ENCODE data around the gene TFCP2L1.

TFCP2L1 gene

DNA sequence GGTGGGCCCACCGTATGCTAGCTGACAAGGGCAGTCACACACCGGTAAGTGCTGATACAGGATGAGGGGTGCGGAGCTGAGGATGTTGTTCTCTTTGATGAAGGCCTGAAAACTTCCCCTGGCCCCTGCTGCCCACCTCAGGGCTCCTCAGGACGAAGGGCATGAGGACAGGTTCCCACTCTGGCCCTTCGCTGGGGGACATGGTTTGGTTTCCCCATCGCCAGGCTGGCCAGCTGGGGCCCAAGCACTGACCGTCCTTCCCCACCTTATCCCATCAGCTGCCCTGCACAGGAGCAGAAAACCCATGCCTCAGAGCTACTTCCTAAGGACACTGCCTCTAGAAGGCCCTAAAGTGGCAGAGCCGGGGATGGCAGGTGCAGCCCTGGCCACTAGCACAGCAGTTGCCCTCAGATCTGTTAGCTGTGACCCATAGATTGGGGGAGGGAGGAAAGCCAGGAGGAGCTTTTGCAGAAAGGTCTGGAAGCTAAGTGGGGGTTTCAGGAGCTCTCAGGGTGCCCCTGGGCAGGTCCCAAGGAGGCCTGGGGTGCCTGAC, 66.5 kb downstream of the TFCP2L1 start:
- no peak for DNase-seq (ENCODE audit: low spot score)

DNA sequence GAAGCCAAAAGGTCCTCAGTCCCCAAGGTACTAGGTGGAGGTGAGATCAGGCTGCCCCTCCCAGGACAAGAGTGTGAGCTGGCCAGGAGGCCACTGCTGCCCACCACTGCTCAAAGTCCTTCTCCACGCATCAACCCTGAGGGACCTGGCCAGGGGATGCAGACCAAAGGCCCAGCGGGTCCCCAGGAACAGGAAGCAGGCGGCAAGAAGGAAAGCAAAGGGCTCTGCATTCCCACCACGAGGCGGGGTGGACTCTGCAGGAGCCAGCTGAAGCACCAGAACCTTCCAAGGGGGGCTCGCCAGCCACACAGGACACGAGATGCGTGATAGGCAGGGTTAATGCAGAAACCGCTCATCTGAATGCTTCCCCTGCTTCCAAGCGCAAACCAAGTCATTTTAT, 67.4 kb downstream of the TFCP2L1 start:
- no peak for DNase-seq (ENCODE audit: low spot score)

DNA sequence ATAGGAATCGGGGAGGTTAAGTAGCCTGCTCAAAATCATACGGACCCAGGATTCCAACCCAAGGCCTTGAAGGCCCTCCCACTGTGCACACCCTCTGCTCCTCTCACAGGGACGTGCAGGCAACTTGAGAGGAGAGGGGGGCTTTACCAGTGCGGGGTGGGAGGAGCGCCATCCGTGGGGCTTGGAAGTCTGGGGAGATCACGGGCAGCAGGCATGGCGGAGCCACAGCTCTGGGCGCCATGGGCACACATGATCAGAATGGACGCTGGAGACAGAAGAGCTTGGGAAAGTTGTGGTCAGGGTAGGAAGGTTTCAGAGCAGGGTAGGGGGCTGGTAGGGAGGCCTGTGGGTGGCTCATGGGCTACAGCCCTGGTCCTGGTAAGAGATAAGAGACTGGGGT, 70.7 kb downstream of the TFCP2L1 start:
- no peak for DNase-seq (ENCODE audit: low spot score)

DNA sequence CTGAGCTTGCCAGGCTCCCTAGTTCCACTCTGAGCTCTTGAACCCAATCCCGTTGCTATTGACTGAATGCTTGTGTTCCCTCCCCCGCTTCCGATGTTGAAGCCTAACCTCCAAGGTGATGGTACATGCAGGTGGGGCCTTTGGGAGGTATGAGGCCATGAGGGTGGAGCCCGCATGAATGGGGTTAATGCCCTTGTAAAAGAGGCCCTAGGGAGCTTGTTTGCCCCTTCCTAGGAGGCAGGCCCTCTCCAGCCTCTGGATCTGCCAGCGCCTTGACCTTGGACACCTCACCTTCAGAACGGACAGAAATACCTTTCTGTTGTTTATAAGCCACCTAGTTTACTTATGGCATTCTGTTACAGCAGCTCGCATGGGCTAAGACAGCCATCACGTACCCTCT, 71.6 kb downstream of the TFCP2L1 start:
- DNase-seq (ENCODE audit: low spot score): no peak

DNA sequence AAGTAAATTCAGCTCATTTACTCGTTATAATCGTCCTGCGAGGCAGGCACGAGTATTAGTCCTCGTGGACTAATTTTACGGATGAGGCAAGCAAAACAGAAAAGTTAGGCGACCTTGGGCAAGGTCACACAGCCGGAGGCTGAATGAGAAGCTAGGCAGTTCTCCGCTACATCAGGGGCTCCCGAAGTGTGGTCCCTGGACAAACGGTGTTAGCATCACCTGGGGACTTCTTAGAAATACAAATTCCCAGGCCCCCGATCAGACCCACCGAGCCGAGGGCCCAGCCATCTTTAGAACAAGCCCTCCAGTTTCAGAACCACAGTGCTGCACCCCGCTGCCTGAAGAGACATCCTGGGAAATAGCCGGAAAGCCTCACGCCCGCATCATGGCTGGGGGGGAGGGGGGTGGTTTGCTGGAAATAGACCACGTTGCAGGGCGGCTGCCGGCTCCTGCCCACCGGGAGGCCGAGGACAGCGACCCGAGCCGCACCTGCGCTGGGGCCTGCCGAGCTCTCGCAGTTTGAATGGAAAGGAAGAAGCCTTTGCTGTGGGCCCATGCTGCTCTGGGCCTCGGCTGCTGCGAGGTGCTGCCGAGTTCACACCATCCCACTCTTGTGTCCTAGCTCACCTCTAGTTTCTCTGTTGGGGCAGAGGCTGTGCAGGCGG, 72.2 kb downstream of the TFCP2L1 start:
- DNase-seq (ENCODE audit: low spot score): no peak

DNA sequence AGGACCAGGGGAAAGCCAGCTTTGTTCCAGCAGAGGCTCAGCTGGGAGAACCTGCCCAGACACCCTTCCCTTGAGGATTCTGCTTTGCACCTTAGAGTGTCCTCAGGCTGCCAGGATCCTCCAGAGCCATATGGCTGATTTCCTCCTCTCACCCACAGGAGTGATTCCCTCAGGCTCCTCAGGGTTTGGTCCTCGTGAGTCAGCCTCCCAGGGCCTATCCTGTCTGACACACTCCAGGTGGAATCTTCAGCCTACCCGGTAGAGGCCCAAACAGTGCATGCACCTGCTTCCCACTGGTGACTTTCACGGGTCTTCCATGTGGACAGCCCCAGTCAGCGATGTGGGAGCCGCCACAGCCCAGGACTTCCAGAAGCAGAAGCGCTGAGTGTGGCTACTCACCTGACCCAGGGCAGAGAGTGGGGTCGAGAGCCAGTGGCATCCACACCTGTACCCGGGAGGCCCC, 73.3 kb downstream of the TFCP2L1 start:
- DNase-seq (ENCODE audit: low spot score): no peak

DNA sequence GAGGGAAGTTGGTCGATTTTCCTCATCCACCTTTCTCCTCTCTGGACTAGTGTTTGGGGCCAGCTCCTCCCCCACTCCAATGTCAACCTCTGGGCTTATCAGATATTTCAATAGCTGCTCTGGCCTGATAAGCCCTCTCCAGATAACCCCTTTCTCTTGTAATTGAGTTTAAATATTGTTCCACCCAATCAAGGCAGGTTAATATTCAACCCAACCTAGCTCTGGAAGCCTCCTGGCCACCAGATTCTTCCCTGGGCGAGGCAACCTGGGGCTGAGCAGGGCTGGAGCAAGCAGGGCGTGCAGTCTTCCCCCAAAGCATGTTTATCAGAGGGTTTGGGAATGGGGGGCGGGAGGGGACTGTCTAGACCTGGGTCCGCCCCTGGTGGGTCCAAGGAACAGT, 73.8 kb downstream of the TFCP2L1 start:
- DNase-seq (ENCODE audit: low spot score): no peak

DNA sequence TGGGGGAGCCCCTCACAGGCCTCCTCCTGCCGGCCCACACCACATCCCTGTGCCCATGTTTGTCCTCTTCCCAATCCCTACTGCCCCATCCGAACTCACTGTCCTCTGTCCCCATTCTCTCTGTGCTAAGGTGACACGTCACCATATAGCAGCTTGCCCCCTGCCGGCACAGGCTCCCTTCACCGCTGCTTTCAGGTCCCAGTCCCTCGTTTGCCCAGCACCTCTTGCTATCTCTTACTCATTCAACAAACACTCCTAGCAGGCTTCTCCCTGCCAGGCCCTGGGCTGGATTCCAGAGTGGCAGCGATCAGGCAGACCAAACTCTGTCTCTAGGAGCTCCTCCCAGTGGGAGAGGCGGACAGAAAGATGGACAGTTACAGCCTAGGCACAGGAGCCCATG, 74.3 kb downstream of the TFCP2L1 start:
- no peak for DNase-seq (ENCODE audit: low spot score)

DNA sequence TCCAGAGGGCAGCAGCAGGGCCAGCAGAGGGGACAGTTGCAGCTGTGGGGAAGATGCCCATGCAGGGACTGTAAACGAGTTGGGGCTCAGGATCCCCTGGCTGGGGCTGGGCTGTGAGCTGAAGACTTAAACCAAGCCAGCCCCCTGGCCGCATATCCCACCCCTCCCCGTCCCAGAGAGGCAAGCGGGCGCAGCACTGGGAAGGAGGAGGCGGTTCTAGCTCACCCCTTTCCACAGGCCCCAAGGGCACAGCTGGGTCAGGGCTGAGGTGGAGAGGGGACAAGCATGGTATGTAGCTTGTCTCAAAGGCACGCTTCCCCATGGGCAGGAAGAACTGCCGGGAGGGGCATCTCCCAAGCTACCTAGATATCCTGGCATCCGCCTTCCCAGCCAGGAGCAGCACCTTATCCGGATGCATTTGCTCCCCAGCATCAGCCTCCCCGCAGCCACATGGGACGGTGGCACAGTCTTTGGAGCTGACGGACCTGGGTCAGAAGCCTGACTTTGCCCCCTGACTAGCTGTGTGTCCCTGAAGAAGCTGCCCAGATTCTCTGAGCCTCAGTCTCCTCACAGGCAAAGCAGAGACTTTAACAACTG, 75.9 kb downstream of the TFCP2L1 start:
- no peak for DNase-seq (ENCODE audit: low spot score)

DNA sequence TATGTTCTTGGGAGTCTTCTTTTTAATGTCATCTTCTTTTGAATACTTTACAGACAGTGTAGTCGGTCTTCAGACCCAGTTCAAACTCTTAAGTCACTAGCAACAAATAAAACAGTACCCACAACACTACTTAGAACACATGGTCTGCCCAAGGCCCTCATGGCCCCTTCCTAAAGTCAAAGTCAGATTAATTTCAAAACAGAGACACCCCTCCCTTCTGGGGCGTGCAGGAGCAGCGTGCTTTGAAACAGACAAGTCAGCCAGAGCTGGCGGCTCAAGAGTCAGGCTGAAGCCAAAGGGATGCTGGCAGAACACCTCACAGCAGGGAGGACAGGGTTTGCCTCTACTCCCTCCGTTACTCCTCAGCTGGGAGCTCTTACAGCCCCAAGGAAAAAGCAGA, 77.5 kb downstream of the TFCP2L1 start:
- no peak for DNase-seq (ENCODE audit: low spot score)

DNA sequence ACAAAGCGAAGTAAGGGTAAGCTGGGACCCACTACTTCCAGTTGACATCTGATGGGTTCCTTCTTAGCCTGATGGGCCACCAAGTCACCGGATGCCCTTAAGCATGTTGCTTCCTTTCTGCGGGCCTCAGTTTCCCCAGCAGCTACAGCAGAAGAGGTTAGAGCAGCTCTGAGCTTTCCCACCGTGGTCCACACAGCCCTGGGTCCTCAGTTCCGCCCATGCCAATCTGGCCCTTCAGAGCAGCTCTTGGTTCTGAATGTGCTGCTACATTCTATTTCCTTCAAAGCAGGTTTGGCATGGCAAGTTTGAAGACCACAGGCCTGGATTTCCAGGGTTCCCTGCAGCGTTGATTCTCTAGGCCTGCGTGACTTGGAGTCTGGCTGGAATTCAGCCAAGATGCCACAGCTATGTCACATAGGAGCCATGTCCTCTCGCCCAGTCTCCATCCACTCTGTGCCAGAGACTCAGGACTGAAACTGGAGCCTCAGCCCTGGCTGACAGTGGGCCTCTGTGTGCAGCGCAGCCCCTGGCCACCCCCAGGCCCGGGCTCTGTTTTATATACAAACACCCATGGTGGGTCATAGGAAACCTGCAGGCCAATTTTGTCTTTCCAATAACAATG, 79.6 kb downstream of the TFCP2L1 start:
- DNase-seq (ENCODE audit: low spot score): peak; percentile 37

DNA sequence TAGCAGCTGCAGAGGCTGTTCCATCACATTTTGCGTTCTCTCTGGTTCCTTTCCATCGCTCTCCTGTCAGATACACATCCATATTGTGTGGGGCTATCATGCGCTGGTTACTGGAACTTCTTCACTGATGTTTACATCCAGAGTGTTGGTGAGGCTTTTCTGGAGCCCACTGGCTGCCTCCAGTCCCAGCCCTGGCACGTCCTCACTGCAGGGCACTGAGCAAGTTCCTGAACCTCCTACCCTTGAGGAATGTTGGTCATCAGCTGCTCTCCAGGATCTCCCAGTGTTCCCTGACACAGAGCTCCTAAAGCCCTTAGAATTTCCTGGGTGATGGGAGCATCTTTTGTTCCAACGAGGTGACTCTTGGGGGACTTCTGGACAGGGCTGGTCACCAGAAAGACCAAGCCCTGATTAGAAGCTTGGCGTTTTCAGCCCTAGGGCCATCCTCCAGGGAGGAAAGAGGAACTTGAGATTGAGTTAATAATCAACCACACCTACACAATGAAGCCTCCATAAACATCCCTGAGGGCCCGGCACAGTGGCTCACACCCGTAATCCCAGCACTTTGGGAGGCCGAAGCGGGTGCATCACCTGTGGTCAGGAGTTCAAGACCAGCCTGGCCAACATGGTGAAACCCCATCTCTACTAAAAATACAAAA, 81.3 kb downstream of the TFCP2L1 start:
- no peak for DNase-seq (ENCODE audit: low spot score)

DNA sequence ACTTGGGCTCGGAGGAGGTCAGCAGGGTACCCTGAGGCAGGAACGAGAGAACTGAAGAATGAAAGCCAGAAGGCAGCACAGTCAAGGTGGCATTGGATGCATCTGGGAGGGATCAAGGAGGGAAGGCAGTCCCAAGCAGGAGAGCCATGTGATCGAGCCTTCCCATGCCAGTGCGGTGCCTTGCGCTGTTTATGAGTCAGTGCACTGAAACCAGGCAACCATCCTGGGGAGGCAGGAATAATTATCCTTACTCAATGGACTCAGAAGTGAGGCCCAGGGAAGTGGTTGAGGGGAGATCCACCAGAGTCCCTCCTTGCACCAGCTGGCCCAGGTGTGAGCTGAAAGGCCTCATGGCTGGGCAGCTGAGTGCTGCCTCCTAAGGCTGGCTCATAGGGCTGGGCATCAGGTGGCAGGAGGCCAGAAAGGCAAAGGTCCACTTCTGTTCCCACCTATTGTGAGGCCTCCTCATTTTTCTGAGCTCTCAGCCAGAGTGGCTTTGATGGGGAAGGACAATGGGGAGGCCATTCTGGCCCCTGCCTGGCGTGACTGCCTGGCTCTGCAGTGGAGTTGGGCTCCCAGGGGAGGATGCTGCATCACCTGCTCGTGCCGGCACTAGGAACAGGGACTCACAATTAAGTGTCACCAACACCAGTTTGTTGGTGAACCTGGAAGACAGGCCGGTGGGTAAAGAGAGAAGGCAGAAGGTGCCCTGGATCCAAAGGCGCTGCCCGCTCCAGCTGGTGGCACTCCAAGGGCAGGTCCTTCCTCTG, 82.3 kb downstream of the TFCP2L1 start:
- DNase-seq (ENCODE audit: low spot score): no peak

DNA sequence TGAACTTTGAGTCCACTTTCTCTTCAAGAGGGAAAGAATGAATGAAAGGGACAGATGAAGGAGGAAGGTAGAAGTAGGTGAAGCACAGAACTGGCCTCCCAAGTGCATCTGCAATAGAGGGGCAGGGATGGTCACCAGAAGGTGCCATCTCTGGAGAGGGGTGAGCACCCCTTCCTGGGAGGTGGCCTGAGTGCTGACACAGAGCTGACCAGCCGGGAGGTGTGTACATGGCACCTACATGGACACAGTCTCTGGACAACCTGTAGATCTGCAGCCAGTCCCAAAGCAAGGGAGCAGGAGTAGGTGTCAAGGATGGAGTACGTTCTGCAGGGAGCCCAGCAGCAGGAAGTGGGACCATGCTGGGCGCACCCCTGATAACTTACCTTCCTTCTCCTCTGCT, 83.2 kb downstream of the TFCP2L1 start:
- no peak for DNase-seq (ENCODE audit: low spot score)

DNA sequence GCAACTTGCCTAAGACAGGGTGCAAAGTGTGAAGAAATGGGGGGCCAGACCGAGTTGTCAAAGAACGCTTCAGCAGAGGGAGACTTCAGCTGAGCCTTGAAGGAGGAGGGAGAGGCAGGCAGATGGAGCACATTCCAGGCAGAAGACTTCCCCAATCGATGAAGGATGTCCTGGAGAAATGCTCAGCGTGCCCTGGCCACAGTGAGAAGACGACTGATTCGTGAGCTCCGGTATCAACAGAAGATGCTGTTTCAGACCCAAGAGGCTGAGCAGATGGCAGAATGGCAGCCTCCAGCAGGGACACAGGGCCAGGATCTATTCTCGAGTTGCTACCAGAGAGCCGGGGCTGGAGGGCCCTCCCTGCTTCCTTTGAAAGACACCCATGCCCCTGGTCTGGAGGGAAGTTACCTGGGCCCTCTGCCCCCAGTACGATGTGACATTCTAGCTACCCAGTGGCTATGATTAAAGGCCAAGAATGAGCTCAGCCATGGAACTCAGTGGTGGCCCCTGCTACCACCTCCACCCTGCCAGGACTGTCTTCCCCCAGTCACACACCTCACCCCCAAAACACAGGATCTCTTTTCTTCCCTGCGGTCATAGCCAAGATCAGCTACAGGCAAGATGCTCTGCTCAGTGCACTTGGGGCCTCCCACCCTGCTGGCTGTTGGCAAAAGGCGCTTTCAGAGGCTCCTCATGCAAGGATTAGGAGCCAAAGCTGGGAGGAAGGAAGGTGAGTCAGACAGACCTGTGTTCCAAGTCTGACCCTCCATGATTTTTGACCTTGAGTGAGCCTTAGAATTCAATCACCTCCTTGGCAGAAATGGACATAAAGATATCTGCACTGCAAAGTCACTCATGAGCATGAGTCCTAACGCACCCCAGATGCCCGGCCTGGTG, 84.3 kb downstream of the TFCP2L1 start:
- DNase-seq (ENCODE audit: low spot score): no peak

DNA sequence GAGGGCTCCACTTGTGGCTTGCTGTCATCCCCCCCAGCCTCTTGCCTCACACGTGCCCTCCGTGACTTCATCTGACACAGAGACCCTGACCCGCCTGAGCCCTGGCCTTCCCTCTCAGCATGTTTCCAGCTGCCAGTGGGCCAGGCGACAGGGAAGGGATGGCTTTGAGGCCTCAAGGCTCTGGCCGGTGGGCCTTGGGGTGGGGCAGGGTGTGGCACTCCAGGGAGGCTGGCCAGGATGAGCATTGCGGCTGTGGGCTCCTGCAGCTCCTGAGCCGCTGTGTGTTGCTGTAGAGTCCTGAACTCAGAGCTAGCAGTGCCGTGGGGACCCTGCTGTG, 85.0 kb downstream of the TFCP2L1 start:
- DNase-seq (ENCODE audit: low spot score): no peak

DNA sequence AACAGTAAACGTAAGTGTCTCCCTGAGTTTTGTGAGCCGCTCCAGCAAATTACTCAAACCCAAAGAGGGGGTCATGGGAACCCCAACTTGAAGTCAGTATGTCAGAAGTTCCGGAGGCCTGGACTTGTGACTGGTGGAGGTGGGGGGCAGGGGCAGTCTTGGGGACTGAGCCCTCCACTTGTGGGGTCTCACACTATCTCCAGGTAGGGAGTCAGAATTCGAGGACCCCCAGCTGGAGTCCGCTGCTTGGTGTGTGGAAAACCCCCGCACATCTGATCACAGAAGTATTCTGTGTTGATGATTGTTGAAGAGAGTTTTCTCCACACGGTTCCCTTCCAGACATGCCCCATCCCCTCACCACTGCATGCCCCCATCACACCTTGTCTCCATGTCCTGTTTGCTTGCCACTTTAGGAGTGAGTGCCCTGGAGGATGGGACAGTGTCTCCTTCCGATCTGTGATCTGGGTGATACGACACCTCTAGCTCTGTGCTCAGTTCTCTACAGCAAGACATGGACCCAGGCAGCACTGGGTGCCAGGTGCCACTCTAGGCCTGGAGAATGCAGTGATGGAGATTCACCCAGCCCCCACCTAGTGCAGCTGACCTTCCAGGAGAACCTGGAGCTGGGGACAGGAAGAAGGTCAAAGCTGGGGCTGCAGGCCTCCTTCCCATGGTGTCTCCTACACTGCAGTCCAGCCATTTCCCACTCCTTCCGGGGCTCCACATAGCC, 85.6 kb downstream of the TFCP2L1 start:
- DNase-seq (ENCODE audit: low spot score): no peak

DNA sequence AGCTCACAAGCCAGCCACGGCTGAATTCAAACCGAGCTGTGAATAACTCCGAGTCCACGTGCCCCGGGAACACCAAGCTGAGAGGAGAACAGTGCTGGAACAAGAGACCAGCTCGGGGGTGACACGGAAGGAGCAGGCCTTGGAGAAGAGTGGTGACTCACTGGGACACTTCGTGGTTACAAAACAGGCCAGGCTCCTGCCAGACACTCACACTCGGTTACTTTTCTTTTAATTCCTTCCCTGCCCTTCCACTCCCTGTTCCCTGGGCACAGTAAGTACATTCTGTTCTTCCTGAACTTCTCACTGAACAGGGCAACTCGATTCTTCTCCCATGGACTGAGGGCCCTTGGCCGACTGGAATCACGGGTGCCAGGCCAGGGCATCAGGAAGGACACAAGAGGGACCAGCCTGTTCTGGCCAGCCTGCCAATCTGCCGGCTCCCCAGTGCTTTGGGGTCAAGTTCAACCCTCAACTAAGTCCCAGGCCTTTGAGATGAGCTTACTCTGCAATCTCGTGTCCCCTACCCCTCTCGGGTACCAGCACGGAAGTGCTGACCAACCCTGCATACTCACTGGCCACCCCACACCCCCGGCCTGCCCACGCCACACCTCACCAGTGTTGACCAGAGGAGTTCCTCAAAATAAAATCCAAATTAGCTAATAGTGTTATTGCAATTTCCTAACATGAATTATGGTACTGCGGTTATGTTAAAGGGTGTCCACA, 87.5 kb downstream of the TFCP2L1 start:
- DNase-seq (ENCODE audit: low spot score): peak; percentile 68

DNA sequence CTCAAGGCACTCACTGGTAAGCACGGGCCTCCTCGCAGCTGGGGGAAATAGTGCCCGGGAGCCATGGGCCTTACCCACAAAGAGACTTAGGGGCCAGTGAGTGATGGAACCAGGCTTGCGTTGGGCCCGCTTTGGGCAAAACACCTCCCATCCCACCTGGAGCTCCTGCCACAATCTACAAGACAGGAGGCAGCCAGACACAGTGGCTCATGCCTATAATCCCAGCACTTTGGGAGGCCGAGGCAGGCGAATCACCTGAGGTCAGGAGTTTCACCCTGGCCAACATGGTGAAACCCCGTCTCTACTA, 88.2 kb downstream of the TFCP2L1 start:
- no peak for DNase-seq (ENCODE audit: low spot score)
